HepG2 (cell line): Measurements from ENCODE around the gene ARHGAP9. TPM values are rescaled to one million over a fixed set of nuclear protein-coding genes. Genes with fewer than 3 reads are reported as not detected.

ENCODE experiments used
- ATAC-seq: fragments of 200-7000 bp; cut with Tn5 transposase; 3 replicates; pipeline ENCODE4 v1.9.1; 2020; ENCODE audit warnings: mild to moderate bottlenecking, moderate library complexity
- BruUV-seq: library from RNA; stranded (reverse); fragments of 400-500 nt; replicated peaks from 2 replicates; lab custom pipeline; 2021; lab: Mats Ljungman, UMichigan
- CTCF ChIA-PET: fragments of 300-600 bp; formaldehyde crosslinking; extraction: SDS; loops from one replicate; lab custom pipeline; 2021; ENCODE audit warnings: low total read pairs, inconsistent platforms, low intra/inter-chr PET ratio; lab: Yijun Ruan, JAX
- POLR2A ChIA-PET: fragments of 350-600 bp; sonication (Branson Sonifier 250); formaldehyde crosslinking; loops from one replicate; lab custom pipeline; 2020; ENCODE audit warnings: antibody characterized with exemption, inconsistent platforms; lab: Yijun Ruan, JAX
- DNase-seq: peaks from one replicate; pipeline ENCODE4 v3.0.0-alpha.2; 2015; ENCODE audit warnings: low spot score
- FAIRE-seq: peaks from 3 replicates; lab custom pipeline; 2011; peaks lifted over from hg19 to GRCh38; lab: Jason Lieb, UNC
- H2AFZ ChIP-seq: one replicate; pipeline ENCODE4 v1.6.1; 2011; ENCODE audit warnings: low read length, inconsistent platforms
- H3K27ac ChIP-seq: fragments of 300-600 bp; 3 replicates; pipeline ENCODE4 v1.8.0; 2011; ENCODE audit warnings: mixed run types, mild to moderate bottlenecking, mixed read lengths, low read length, inconsistent platforms; ENCODE audit not compliant: insufficient read depth; ENCODE audit errors: extremely low read length
- H3K27me3 ChIP-seq, 2 experiments: fragments of 200-600 bp in 1 of 2; 2 replicates in 1 of 2; 3 replicates in 1 of 2; pipeline versions ENCODE4 v1.6.0 to v1.8.0; 2011; ENCODE audit warnings: low read length in 2 of 2, mild to moderate bottlenecking in 2 of 2, moderate library complexity in 2 of 2, inconsistent platforms in 1 of 2; ENCODE audit not compliant: insufficient read depth in 2 of 2, control insufficient read depth in 1 of 2
- H3K36me3 ChIP-seq, 2 experiments: fragments of 200-600 bp in 1 of 2; replicated peaks in 1 of 2; 2 replicates in 1 of 2; 3 replicates in 1 of 2; pipeline versions ENCODE4 v1.5.1 to v1.8.0; 2011; ENCODE audit warnings: low read length in 2 of 2, inconsistent platforms in 1 of 2; ENCODE audit not compliant: insufficient read depth in 2 of 2, control insufficient read depth in 1 of 2
- H3K4me1 ChIP-seq: 2 replicates; pipeline ENCODE4 v1.5.1; 2012; ENCODE audit warnings: low read length, inconsistent platforms; ENCODE audit not compliant: insufficient read depth
- H3K4me2 ChIP-seq: 2 replicates; pipeline ENCODE4 v1.6.0; 2011; ENCODE audit warnings: low read depth, low read length, inconsistent platforms
- H3K4me3 ChIP-seq, 3 experiments: fragments of 200-600 bp in 1 of 3; sonication (generic), shearing (Covaris generic) in 1 of 3; replicated peaks in 1 of 3; 2 replicates each; pipeline ENCODE4 v1.5.1; 2011 to 2016; ENCODE audit warnings: low read length in 3 of 3, inconsistent platforms in 2 of 3, low read depth in 2 of 3, mild to moderate bottlenecking in 2 of 3, control low read depth in 1 of 3, mixed read lengths in 1 of 3; ENCODE audit not compliant: insufficient read depth in 1 of 3
- H3K79me2 ChIP-seq: one replicate; pipeline ENCODE4 v1.6.1; 2011; ENCODE audit warnings: low read length, inconsistent platforms; ENCODE audit not compliant: insufficient read depth
- H3K9ac ChIP-seq: 2 replicates; pipeline ENCODE4 v1.6.0; 2011; ENCODE audit warnings: mild to moderate bottlenecking, low read depth, low read length, inconsistent platforms; ENCODE audit not compliant: insufficient read depth
- H3K9me3 ChIP-seq: 2 replicates; pipeline ENCODE4 v1.5.1; 2012; ENCODE audit warnings: mild to moderate bottlenecking, low read length
- H4K20me1 ChIP-seq: 2 replicates; pipeline ENCODE4 v1.6.0; 2011; ENCODE audit warnings: inconsistent platforms, mild to moderate bottlenecking, low read length, moderate library complexity; ENCODE audit not compliant: insufficient read depth
- ARHGAP35 ChIP-seq: sonication (generic); formaldehyde crosslinking; IDR thresholded peaks from 2 replicates; pipeline ENCODE4 v1.9.0; 2022; ENCODE audit warnings: mild to moderate bottlenecking, inconsistent platforms, moderate library complexity, missing genetic modification reagents, borderline replicate concordance
- ARID5B ChIP-seq: IDR thresholded peaks from 2 replicates; pipeline ENCODE4 v1.4.0; 2020; ENCODE audit warnings: mild to moderate bottlenecking, missing genetic modification reagents
- ARNTL ChIP-seq: sonication (generic); formaldehyde crosslinking; IDR thresholded peaks from 2 replicates; pipeline ENCODE4 v1.4.0; 2020; ENCODE audit warnings: mild to moderate bottlenecking, missing genetic modification reagents
- CBFB ChIP-seq: sonication (generic); formaldehyde crosslinking; IDR thresholded peaks from 2 replicates; pipeline ENCODE4 v1.4.0; 2020; ENCODE audit warnings: missing genetic modification reagents
- HNRNPLL ChIP-seq: fragments of 200-400 bp; formaldehyde crosslinking; IDR thresholded peaks from 2 replicates; pipeline ENCODE4 v1.6.1; 2017; ENCODE audit warnings: mild to moderate bottlenecking, low read depth, low read length; ENCODE audit not compliant: poor library complexity, severe bottlenecking
- MBNL3 ChIP-seq: fragments of 250-450 bp; sonication (Bioruptor Pico); conservative IDR thresholded peaks from 2 replicates; pipeline ENCODE4 v1.8.0; 2022; ENCODE audit warnings: mild to moderate bottlenecking, inconsistent platforms
- MED13 ChIP-seq: sonication (generic); formaldehyde crosslinking; IDR thresholded peaks from 2 replicates; pipeline ENCODE4 v1.5.0; 2020; ENCODE audit warnings: missing genetic modification reagents
- MLXIP ChIP-seq: sonication (generic); formaldehyde crosslinking; IDR thresholded peaks from 2 replicates; pipeline ENCODE4 v1.9.0; 2021; ENCODE audit warnings: missing genetic modification reagents, borderline replicate concordance
- NFKB2 ChIP-seq: sonication (generic); formaldehyde crosslinking; IDR thresholded peaks from 2 replicates; pipeline ENCODE4 v1.4.0; 2020; ENCODE audit warnings: missing genetic modification reagents, borderline replicate concordance
- RAD51 ChIP-seq: fragments of 450-650 bp; IDR thresholded peaks from 2 replicates; pipeline ENCODE4 v1.6.1; 2016; ENCODE audit warnings: borderline replicate concordance
- TAF1 ChIP-seq: sonication (generic); formaldehyde crosslinking; IDR thresholded peaks from 2 replicates; pipeline ENCODE4 v1.4.0; 2020; ENCODE audit warnings: missing genetic modification reagents
- ZBTB1 ChIP-seq: sonication (generic); formaldehyde crosslinking; IDR thresholded peaks from 2 replicates; pipeline ENCODE4 v1.4.0; 2020; ENCODE audit warnings: missing genetic modification reagents, borderline replicate concordance
- ZBTB42 ChIP-seq: sonication (generic); formaldehyde crosslinking; IDR thresholded peaks from 2 replicates; pipeline ENCODE4 v1.5.0; 2020; ENCODE audit warnings: mild to moderate bottlenecking, missing genetic modification reagents
- ZNF160 ChIP-seq: sonication (generic); formaldehyde crosslinking; IDR thresholded peaks from 2 replicates; pipeline ENCODE4 v1.8.0; 2022; ENCODE audit warnings: mild to moderate bottlenecking, inconsistent platforms, missing genetic modification reagents
- ZNF317 ChIP-seq: sonication (generic); formaldehyde crosslinking; IDR thresholded peaks from 2 replicates; pipeline ENCODE4 v1.5.0; 2020; ENCODE audit warnings: mild to moderate bottlenecking, missing genetic modification reagents
- ZNF451 ChIP-seq: sonication (generic); formaldehyde crosslinking; IDR thresholded peaks from 2 replicates; pipeline ENCODE4 v1.5.0; 2020; ENCODE audit warnings: mild to moderate bottlenecking, missing genetic modification reagents
- WGBS: methylation state at CpG from one replicate; pipeline ENCODE4 v1.1.6; 2017; ENCODE audit warnings: low lambda C conversion rate; 5-methylcytosine and 5-hydroxymethylcytosine counted together
- in situ Hi-C: cut with HindIII; loops from 2 replicates; pipeline ENCODE4 v1.10.0; 2017; ENCODE audit warnings: low pct_unique_long_range_greater_than_20kb; ENCODE audit not compliant: extremely low pct_ligation_motif_present
- intact Hi-C: fragments of 100-400 bp; cut with micrococcal nuclease; formaldehyde crosslinking; loops from one replicate; pipeline ENCODE4 v1.10.0; 2022; ENCODE audit not compliant: unreplicated experiment
- polyA plus RNA-seq, 8 experiments: library from polyadenylated mRNA; depleted of rRNA in 3 of 8; stranded (reverse) in 7 of 8; unstranded in 1 of 8; fragments of >200 nt; fragmentation: Illumina TruSeq in 4 of 8; extraction: Trizol in 4 of 8; gene quantifications; 2 replicates each; pipeline versions ENCODE4 v1.2.1 to v1.2.3, GENCODE V29; 2011 to 2016; ENCODE audit warnings: low read depth in 4 of 8, missing spikeins in 1 of 8, mixed read lengths in 1 of 8; ENCODE audit not compliant: insufficient read depth in 1 of 8
- total RNA-seq, 5 experiments: library from RNA; depleted of rRNA; stranded (reverse); fragments of >200 nt; fragmentation: Illumina TruSeq; extraction: Trizol; gene quantifications; 2 replicates each; pipeline ENCODE4 v1.2.3, GENCODE V29; 2016; ENCODE audit warnings: low read depth in 1 of 5

The ARHGAP9 gene
- total and polyA plus RNA-seq, 2 of the 13 experiments (the other 11 are each of a cell fraction or from before 2014, with no cell fraction given), result 0.18 to 1.2 TPM

GRCh38 chr12:57522011-57522886 is 42.6 kb upstream of the ARHGAP9 start, which contains the start of gene MBD6:
TSS of gene MBD6 (plus strand) at chr12:57522824. CDS start at chr12:57524304, 1,480 bp downstream.
- 1% methylated on average over 3 of the region's 57 CpGs for WGBS
- ChIA-PET CTCF (no interaction called here), POLR2A (interaction anchor here (3.0 kb wide), 1 partner anchor 54 kb away, joined by 21 read pairs; no protein-coding TSS in a partner anchor)
- H3K27me3 ChIP-seq, result no peaks in the 10 kb centered on the region; a peak in 1 of 5 replicates
- peak within 1 kb of the TSS; percentile 92 for H3K9ac ChIP-seq
- in situ Hi-C loops, result no loop called here
- no peaks in the 10 kb centered on the region for H3K9me3 ChIP-seq
- peak; percentile 86 for FAIRE-seq
- H3K4me3 ChIP-seq, result peak within 1 kb of the TSS; percentile 89 to 93 (median 89)
- ATAC-seq, result peak; percentile 32
- peak within 1 kb of the TSS; percentile 86 for H3K27ac ChIP-seq
- H3K79me2 ChIP-seq, result peaks cover 39% of the 10 kb centered on the region
- peak within 1 kb of the TSS; percentile 93 for H3K4me2 ChIP-seq
- peaks cover 48% of the 10 kb centered on the region for H3K4me1 ChIP-seq
- peak; percentile 89 for DNase-seq
- no TSS peak for BruUV-seq
- intact Hi-C loops, result loop anchor here (1.0 to 5.0 kb wide), 2 partner anchors 25 to 100 kb away; partner anchors contain the start of gene DCTN2
- peaks cover 16 to 33% of the 10 kb centered on the region in 2 experiments for H3K36me3 ChIP-seq
- H4K20me1 ChIP-seq, result peaks cover 27% of the 10 kb centered on the region
- no peak within 1 kb of the TSS for H2AFZ ChIP-seq
- TF ChIP-seq NFKB2 (CRISPR knock-in tag) (peak; percentile 73; the same call in 1 of the 2 replicates), ZNF317 (CRISPR knock-in tag) (peak; percentile 58; the same call in 1 of the 2 replicates), ARHGAP35 (CRISPR knock-in tag) (no peak), ARID5B (CRISPR knock-in tag) (peak; percentile 60), MED13 (CRISPR knock-in tag) (peak; percentile 64; the same call in 1 of the 2 replicates), HNRNPLL (peak; percentile 67), ZBTB1 (CRISPR knock-in tag) (peak; percentile 85), ZNF160 (CRISPR knock-in tag) (0 out of 2 replicates have a peak, but pooled peaks have one; percentile 47), TAF1 (CRISPR knock-in tag) (peak; percentile 60; the same call in 1 of the 2 replicates), MLXIP (0 out of 2 replicates have a peak, but pooled peaks have one; percentile 15), ZBTB42 (no peak), CBFB (CRISPR knock-in tag) (peak; percentile 91), ZNF451 (CRISPR knock-in tag) (peak; percentile 14; the same call in 1 of the 2 replicates), MBNL3 (CRISPR knock-in tag) (no peak), RAD51 (peak; percentile 91), ARNTL (CRISPR knock-in tag) (peak; percentile 68; the same call in 1 of the 2 replicates)
